Fibroblast of the conjunctiva (primary cell): ENCODE data around the gene CBFA2T2.
"Not testable (repeated sequence)": the region's sequence is repeated elsewhere in the genome, so short reads cannot be mapped to it uniquely, and the experiment has no call there.

Experiments used
- DNase-seq: peaks from one replicate; pipeline ENCODE4 v3.0.0-alpha.2; 2010; ENCODE audit warnings: low read depth

The CBFA2T2 gene

DNA sequence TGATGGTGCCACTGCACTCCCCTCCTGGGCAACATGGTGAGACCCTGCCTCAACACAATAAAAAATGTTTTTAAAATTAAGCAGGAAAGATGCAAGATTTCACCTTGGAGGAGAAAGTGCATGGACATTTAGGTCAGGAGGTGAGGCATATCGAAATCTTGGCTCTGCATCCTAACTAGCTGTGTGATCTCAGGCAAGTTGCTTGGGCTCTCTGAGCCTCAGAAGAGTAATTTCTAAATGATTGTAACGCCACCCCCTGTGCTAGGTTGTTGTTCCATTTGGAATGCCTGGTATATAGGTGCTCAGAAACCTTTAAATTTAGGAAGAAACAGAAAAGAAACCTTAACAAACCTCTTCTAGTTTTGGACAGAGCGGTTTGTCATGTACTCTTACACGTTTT is 136.3 kb downstream of the CBFA2T2 start:
- no peak for DNase-seq

DNA sequence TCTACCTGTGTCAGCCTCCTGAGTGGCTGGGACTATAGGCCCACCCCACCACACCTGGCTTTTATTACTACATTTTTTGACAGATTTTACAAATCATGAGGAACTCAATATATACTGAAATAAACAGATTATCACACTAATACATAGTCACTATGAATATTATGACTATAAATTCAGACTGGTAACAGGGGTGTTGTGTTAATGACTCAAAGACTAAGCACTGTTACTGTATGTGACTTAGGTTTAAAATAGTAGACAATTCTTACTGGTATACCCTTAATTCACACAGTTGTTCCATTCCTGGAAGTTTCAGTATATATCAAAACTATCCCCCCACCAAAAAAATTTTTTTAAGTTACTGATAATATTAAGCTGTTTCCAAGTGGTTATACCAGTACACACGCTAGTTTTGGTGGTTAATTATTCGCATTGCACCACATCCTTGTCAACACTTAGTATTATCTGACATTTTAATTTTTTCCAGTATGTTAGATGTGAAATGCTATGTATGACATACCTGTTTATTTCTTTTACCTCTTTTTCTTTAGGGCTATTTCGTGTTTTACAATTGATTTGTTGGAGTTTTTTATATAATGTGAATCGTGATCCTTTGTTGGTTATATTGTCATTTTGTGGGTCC is 137.8 kb downstream of the CBFA2T2 start:
- no peak for DNase-seq

DNA sequence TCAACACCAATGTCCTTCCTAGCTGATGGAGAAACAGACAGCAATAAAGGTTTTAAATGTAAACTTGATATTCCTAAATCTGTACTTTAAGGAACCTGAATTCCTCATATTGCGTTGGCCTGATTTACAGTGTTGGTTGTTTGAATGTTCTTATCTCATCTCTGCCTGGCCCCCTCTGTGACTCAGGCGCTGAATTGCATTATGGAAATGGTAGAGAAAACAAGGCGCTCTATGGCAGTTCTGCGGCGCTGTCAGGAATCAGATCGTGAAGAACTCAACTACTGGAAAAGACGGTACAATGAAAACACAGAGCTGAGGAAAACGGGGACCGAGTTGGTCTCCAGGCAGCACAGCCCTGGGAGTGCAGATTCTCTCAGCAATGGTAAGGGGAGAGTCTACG is 139.6 kb downstream of the CBFA2T2 start:
- DNase-seq, result no peak

DNA sequence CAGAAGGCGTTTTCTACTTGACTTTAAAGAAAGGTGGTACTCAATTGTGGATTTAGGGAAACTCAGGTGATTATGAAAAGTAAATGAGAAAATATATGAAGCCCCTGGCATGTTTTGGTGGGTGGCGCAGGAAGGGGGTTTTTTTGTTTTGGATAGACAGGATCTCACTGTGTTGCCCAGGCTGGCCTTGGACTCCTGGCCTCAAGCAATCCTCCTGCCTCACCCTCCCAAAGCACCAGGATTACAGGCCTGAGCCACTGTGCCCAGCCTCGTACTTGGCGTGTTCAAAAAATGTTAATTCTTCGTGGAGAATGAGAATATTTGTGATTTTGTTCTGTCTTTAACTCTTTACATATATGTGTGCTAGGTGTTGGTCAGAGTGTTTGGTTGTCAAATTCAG is 140.1 kb downstream of the CBFA2T2 start:
- no peak for DNase-seq

DNA sequence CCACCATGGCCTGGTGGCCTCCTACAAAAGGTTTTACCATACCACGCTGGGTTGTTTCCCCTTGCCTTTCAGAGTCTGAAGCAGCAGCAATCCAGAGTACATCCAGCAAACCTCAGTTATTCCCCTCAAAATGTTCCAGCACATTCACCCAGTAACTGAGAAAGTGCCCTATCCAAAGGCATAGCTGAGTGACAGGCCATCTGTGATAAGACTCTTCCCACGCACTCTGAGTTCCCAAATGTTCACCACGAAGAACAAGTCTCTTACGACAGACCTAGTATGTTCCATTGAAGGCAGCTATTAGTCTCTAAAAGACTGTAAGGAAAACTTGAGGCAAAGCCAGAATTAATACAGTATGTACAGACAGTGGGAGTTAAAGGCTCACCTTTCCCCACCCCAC is 140.6 kb downstream of the CBFA2T2 start:
- no peak for DNase-seq

DNA sequence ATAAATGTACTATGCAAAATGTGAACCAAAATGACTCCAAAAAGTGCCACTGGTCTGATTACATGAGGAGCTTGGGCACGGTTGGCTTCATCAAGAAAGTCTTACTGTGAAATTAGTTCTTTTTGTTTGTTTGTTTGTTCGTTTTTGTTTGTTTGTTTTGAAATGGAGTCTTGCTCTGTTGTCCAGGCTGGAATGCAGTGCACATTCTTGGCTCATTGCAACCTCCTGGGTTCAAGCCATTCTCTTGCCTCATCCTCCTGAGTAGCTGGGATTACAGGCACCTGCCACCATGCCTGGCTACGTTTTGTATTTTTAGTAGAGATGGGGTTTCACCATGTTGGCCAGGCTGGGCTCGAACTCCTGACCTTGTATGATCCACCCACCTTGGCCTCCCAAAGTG is 142.0 kb downstream of the CBFA2T2 start:
- not testable (repeated sequence) for DNase-seq

DNA sequence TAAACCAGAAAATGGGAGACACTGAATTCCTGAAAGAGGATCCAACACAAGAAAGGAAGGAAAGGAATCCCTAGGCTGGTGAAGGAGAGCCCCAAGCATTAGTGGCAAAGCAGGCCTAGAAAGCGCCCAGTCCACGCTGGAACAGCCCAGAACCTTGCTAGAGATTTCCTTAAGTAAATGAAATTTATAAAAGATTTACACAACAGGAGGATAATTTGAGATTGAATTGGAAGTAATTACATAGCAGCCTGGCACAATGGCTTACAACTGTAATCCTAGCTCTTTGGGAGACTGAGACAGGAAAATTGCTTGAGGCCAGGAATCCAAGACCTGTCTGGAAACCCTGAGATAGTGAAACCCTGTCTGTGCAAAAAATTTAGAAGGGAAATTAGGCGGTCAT is 145.4 kb downstream of the CBFA2T2 start:
- DNase-seq, result no peak

DNA sequence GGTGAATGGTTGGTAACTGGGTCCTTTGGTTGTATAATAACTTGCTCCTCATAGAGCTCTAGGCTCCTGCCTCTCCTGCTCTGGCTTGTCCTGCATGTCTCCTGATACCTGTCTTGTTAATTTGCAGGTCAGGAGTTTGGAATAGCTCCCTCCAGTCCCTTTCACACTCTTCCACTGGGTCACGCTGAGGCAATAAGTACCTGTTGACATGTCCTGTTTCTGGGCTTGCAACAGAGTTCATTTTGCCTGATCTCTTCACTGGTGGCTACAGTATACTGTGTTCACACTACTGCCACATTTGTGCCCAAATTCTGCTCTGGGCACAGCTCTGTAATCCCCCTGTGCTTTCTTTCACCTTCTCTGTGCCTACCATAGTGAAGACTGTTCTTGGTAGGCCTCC is 146.9 kb downstream of the CBFA2T2 start:
- DNase-seq, result no peak

DNA sequence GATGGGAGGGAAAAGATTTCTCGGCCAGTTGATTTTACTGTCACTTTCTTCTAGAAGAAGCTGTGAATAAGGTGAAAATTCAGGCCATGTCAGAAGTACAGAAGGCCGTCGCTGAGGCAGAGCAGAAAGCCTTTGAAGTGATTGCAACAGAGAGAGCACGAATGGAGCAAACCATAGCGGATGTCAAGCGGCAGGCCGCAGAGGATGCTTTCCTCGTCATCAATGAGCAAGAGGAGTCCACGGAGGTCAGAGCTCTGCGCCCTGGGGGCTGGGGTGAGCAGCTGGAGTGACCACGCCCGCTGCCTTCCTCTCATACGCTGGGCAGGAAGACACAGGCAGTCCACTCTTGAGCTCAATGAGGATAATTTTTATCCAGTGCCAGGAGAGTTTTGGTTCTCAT is 150.4 kb downstream of the CBFA2T2 start:
- no peak for DNase-seq

DNA sequence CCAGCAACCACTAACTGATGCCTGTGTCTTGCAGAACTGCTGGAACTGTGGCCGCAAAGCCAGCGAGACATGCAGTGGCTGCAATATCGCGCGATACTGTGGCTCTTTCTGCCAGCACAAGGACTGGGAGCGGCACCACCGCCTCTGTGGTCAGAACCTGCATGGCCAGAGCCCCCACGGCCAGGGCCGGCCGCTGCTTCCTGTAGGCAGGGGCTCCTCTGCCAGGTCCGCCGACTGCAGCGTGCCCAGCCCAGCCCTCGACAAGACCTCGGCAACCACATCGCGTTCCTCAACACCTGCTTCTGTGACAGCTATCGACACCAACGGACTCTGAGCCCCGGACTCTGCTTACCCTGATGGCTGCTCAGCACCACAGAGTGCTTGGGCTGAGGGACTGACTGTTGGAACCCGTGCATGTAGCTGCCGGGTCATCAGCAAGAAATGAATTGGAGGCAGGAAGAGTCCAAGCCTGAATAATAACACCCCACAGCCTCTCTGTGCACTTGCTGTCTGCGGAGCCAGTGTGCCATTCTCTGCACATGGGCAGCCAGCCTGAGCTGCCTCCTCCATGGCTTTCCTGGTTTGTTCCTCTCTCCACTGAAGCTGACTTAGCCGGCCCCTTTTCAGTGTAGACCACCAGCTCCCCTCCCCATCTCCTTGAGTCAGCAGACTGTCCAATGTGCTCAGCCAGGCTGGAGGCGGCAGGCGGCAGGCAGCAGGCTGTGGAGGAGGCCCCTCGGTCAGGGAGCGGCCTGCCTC is 154.6 kb downstream of the CBFA2T2 start:
- no peak for DNase-seq

DNA sequence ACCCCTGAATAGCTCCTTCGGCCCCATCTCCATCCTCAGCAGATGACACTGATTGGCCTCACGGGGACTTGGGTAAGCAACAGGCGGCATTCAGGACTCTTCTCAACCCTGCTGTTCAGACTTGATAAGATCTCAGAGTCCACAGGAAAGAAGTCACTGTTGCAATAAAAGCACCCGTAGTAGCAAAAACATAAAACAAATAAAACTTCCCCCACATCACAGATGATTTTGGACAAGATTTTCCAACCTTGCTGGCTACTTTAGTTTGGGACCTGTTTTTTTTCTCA is 155.1 kb downstream of the CBFA2T2 start:
- no peak for DNase-seq

DNA sequence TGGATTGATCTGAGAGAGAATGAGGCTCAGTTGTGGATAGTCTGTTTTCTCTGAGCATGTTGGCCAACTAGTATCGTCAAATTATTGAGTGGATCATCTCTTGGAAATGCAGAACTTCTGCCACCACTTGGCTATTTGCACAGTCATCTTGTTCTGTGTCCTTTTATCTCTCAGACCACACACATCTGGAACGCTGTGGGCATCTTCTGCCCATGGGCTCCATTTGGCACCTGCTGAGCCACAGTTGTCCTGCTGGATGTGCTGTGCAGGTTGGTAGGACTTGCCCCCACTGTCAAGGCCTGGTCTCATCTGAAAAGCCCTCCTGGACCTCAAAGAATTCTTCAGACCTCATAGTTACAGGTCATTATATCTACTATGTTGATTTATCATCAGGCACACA is 155.5 kb downstream of the CBFA2T2 start:
- no peak for DNase-seq

DNA sequence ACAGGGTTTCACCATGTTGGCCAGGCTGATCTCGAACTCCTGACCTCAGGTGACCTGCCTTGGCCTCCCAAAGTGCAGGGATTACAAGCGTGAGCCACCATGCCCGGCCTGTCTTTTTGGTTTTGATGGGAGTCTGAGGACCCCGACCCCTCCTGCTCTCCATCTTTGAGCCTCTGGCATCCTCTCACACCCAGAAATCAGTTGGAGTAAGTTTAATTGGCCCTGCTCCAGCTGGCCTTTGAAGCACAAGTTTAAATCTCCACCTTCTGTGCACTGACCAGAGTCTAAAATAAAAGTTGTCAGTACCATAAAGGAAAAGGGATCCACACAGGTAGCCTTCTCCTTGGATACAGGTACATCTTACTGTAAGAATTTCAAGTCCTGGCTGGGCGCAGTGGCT is 156.3 kb downstream of the CBFA2T2 start:
- DNase-seq, result no peak

DNA sequence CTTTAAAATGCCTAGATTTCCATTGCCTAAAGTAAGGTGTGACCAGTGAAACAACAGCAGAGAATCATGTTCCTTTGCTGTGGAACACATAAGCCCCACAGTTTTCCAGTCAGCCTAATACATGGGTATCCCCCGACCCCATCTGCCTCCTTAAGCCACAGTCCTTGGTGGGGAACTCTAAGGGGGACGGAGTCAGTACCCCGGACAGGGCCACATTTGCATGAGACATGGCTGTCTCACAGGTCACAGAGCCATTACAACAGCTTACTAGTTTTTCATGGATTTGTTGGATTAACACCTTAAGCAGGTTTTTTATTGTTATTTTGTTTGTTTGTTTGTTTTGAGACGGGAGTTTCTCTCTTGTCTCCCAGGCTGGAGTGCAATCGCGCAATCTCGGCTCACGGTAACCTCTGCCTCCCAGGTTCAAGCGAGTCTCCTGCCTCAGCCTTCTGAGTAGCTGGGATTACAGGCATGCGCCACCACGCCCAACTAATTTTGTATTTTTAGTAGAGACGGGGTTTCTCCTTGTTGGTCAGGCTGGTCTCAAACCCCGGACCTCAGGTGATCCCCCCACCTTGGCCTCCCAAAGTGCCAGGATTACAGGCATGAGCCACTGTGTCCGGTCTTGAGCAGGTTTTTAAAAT is 157.2 kb downstream of the CBFA2T2 start:
- not testable (repeated sequence) for DNase-seq

DNA sequence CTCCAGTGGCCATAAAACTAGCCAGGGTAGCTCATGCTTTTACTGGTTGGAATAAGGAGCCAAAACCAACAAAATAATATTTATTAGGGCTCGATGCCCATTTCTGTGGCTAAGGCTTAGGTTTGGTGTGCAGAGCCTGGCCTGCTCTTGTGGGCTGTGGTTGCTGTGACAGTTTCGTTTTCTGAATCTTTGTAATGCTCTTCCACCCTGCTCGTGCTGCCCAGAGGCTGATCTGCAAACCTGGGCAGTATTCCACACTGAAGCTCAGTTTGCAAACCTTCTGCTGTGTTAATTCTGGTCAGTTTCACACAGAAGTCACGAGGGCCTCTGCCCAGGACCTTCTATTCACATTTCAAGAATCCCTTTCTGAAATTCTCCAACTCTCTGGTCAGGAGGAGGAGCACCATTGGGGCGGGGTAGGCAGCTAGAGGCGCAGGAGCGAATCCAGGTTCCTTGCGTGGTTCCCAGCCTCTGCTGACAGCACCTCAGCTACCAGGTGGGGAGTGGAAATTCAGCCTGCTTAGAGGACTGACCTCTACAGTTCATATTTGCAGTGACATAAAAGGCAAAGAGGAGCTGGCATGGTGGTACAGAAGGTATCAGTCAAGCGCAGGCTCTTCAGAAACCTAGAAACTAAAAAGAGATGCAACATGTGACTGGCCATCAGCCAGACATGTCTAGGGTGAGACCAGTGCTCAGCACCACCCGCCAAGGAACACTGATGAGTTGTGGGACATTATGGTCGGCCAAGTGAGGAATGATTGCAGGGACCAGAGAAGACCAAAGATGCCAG is 157.9 kb downstream of the CBFA2T2 start:
- DNase-seq, result peak; percentile 69

DNA sequence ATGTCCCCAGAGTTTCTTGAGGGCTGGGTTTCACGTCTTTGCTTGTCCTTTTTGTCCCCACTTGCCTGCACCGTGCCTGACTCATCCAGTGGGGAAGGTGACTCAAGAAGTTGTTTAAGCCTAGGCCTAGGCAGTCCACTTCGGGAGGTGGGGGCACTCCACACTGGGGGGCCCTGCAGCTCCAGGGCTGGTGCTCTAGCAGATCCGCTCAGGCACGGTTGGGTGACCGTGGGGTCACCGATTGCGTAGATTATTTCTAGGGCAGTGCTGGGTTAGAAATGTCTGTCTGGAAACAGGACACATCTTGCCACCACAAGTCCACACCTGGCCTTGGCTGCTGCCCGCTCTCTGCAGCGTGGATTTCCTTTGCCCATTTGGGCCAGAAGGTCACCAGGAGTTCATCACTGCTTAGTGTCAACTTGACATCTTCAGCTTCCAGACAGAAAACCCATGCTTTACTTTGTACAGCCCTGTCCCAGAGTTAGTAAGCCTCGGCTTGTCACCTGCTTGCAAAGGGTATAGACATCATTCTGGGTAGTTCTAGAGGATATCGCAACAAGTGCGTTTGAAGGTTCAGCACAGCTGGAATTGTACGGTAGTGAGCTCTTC is 158.6 kb downstream of the CBFA2T2 start:
- DNase-seq, result no peak

DNA sequence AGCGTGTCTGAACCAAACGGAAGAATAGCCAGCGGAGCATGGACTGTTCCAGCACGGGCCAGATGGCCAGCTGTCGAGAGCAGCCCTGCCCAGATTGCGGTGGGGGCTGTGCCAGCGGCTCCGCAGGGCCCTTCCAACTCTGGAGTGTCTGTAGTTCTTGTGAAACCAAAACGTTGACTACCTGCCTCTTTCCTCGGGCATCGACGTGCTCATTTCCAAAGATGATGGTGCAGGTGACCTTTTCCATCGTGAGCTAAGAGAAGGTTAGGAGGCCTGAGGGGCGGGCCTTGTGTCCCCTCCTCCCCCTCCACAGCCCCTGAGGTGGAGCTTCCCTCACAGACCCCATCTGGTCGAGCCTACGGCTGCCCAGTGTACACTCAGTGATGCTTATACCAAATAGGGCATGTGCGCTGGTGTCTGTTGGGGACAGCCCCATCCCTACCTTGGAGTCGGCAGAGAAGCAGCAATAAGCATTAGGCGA is 159.3 kb downstream of the CBFA2T2 start:
- no peak for DNase-seq

DNA sequence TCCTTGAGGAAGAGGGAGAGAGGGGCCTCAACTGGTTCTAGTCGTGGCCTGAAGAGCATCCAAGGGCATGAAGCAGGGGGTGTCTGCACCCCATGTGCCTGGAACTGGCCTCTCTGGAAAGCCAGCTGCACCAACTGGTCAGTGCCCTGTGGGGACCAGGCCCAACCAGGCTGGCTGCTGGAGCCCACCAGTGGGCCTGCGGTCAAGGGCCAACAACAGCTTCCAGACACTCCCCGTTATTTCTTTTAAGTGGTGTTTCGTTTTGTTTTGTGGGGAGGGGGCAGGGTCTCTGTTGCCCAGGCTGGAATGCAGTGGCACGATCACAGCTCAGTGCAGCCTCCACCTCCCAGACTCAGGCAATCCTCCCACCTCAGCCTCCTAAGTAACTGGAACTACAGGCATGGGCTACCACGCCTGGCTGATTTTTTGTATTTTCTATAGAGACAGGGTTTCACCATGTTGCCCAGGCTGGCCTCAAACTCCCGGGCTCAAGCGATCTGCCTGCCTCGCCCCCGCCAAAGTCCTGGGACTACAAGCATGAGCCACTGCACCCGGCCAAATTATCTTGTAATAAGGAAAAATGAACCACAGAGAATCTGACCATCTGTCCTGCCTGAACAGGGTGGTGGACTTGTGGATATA is 160.3 kb downstream of the CBFA2T2 start:
- no peak for DNase-seq

DNA sequence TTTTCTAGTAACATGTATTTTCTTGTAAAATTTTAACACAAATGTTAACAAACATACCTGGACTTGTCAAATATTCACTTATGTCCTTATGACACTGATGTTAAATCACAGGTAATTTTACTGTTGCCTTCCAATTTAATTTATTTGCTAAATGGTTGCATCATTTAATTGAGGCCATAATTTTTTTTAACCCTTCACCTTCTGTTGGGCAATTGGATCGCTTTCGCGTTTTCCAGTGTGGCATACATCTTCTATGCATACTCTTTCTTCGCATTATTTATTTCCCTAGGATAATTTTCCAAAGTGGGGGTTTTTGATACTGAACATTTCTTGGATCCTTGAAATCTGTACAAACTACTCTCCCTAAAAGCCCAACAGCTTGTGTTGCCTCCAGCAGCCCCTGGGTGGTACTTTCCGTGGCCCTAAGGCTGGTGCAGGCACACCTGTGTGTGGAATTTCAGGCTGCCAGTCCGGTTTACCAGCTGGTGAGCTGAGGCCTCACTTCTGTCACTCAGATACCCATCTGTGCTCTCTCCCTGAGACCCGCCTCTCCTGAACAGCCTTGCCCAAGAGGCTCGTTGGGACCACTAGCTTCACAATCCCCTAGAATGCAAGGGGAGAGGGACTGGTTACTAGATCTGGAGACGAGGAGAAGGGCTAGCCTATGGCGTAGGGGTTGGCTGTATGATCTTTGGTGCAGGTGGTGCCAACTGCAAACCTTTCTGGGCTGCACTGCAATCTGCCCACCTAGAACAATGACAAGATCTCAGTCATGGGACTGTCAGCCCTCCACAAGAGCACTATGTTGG is 161.1 kb downstream of the CBFA2T2 start:
- no peak for DNase-seq

DNA sequence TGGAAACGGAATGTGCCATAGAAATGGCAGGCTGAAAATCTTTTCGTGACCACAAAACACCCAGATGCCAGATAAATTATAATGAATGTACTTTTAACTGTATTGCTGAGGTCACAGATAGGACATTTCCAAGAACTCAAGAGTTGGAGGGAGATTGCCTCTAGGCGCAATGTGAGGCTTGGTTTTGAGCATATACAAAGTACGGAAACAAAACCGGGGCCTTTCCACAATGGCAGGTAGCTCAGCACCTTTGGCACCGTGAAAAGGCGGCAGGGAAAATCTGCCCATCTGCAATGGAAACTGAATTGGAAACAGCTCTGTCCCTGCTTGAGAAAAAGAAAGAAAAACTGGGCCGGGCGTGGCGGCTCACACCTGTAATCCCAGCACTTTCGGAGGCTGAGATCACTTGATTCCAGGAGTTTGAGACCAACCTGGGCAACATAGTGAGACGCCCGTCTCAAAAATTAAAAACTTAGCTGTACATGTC is 161.7 kb downstream of the CBFA2T2 start:
- no peak for DNase-seq
